Right hindlimb (tissue), 1 donor: Measurements from ENCODE around the gene MOB1B.
"Not testable (repeated sequence)": the region's sequence is repeated elsewhere in the genome, so short reads cannot be mapped to it uniquely, and the experiment has no call there.

Experiments
- DNase-seq: peaks from one replicate; pipeline ENCODE4 v3.0.0-alpha.2; 2018

The MOB1B gene

DNA sequence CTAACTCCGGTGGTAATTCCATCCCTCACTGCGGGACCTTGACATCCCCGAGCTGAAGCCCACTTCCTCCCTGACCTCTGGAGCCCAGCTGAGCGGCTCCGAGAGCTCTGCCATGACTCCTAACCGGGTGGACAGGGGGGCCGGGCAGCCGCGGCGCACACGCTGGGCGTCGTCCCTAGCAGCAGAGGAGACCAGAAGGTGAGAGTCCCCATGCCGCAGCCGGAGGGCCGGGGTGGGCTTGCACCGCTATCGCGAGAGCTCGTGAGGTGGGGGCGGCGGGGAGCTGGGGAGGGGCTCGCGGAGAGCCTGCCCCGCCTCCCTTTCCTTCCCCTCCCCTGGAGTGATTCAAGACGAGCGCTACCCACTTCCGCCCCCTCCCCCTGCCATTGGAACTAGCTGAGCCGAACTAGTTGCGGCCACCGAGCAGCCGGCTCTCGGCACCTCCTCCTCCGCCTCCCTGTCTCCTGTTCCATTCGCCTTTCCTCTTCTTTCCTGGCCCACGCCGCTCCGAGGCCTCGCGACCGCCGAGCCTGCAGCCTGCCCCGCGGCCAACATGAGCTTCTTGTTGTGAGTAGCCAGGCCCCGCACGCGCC, at the start of gene MOB1B:
Gene MOB1B, plus strand, starts transcription at position 386 of the 593 bp plus-strand sequence. Its CDS starts 168 bp downstream, at position 554.
- peak; percentile 96 for DNase-seq

GRCh38 chr4:70855464-70855863, 46.7 kb upstream of the MOB1B start:
- DNase-seq = no peak

- no peak for DNase-seq
These were observed 43.7 kb upstream of the MOB1B start for GRCh38 chr4:70858454-70858853.

DNA sequence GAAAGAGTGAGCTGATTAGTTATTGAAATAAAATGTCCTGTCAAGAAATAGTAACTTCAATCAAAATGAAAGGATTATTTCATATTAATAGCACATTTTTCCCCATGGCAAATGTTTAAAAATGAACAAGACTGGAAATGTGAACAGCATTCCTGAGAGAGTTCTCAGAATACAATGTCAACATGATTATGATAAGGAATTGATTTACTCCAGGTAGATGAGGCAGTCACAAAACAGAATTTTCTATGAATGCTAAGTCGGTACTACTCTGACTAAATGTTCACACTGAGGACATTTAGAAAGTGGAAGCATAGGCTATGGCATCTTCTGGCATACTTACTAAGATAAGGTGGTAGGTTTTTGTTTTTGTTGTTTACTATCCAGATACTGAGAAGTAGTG, 43.1 kb upstream of the MOB1B start:
- no peak for DNase-seq

- DNase-seq = no peak
These were observed 38.9 kb upstream of the MOB1B start for GRCh38 chr4:70863099-70863790.

- DNase-seq = no peak
These were observed 33.4 kb upstream of the MOB1B start for GRCh38 chr4:70868778-70869177.

DNA sequence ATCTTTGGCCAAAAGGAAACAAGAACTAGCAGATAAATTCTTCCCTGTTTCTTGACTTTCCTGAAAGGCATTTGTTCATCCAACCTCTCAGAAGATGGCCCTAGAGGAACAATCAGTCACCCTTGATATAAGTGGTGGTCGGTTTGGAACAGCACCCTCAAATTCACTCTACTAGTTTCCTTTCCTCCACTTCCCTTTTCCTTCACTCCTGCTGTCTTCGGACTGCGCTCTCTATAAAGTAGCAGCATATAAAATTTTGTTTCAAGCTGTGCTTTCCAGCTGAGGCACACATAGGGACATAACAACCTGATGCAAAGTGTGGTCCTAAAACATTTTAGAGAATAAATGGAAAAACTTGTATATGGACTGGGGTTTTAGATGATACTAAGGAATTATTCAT, 29.0 kb upstream of the MOB1B start:
- DNase-seq = no peak

DNA sequence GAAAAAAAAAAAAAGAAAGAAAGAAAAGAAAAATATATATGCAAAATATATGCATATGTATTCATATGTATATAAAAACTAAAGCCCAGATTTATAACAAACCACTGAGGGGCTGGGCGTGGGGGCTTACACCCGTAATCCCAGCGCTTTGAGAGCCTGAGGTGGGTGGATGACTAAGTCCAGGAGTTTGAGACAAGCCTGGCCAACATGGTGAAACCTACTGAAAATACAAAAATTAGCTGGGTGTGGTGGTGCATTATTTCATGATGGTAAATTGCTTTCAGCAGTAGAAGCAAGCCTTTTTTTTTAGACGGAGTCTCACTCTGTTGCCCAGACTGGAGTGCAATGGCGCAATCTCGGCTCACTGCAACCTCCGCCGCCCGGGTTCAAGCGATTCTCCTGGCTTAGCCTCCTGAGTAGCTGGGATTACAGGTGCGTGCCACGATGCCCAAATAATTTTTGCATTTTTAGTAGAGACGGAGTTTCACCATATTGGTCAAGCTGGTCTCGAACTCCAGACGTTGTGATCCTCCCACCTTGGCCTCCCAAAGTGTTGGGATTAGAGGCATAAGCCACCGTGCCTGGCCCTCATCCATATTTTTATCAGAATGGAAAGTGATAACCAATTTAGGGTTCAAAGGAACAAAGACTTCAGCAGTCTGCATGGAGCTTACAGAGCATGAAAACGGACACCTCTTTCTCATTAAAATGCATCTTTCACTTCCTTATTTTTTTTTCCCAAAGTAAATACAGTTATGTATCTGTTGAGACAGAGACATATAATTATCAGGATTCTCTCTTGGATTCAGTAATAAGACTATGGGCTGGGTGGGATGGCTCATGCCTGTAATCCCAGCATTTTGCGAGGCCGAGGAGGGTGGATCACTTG, 27.7 kb upstream of the MOB1B start:
- DNase-seq = no peak

GRCh38 chr4:70877556-70877955, 24.6 kb upstream of the MOB1B start:
- no peak for DNase-seq

DNA sequence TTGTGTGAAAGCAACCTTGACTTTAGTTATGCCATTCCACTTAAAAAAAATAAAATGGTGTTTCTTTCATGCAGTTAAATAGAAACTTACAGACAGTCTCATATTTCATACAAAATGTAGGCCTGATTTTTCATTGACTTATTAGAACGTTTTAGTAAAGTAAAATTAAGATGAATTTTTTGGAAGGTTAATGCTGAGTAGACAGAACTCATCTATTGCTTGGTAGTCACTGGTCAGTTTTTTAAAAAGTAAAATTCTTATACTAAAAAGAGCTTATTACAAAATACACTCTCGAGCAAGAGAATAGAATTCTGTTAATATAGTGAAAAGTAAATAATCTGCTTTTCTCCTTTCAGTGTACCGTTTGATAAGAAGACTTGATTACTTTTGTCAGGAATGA, 21.4 kb upstream of the MOB1B start:
- DNase-seq = no peak

GRCh38 chr4:70885174-70885573, 17.0 kb upstream of the MOB1B start:
- no peak for DNase-seq

DNA sequence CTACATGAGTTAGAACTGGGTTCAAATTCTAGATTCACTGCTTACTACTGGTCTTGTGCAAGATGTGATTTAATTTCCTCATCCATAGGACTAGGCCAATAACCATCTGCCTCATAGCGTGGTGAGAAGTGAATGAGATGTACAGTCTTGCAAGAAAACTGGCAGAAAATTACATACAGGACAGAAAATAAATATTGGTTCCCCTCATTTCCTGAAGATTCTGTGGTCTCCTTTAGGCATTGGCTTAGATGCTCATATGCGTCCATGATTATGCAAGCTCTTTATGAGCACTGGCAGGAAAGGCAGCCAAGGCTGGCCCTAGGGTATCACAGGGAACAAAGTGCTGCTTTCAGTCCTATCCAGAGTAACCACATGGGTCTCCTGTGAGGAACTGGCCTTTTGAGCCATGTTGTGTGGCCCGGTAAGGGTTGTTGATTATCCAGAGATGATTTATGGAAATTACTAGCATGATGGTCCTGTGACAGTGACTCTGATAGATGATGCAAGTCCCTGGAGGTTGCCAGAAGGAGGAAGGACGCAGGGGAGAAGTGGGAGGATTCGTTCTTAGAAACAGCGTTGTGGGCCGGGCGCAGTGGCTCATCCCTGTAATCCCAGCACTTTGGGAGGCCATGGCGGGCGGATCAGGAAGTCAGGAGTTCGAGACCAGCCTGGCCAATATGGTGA, 9.9 kb upstream of the MOB1B start:
- peak; percentile 39 for DNase-seq

DNA sequence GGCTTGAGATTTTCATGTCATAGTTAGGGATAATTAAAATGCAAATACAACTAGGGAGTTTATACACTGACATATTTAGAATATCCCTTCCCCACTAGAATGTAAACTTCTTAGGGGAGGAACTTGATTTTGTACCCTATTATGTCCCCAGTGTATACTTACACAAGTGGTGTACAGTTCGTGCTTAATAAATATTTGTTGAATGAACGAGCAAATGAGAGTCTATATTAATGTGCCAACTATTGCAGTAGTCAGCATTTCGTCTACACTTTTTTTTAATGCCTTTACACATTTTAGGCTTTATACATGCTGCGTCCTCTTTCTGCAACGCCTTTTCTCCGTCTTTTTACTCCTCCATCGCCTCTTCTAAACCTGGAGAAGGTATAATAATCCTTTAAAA, 8.4 kb upstream of the MOB1B start:
- no peak for DNase-seq

- DNase-seq = peak; percentile 68
These were observed 6.8 kb upstream of the MOB1B start for GRCh38 chr4:70895405-70895804.

DNA sequence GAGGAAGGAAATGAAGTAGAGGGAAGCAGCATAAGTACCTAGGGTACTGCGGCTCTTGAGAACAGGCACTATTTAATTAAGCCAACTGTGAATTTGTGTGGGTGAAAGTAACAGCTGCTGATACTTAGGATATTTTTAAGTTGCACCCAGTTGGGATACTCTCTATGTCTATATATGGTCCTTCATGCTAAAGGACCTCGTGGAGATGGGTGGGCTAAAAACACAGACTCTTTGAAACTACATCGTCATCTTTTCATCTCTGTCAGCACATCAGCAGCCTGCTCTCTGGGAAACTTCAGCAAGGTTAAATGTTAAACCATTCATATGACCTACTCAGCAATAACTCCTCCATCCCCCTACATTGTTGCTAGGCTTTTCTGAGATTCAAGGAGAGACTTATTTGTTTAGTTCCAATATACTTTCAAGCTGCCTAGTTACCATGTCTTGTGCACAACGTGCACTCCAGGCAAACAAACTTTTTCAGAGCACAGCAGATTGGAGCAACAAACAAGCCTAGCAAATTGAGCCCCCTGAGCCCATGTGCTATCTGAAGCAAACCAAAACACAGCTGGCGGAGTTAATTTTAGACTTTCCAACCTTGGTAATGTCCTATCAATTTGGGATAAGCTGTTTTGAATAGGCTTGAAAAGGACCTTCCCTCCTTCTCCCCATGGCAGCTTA, 6.2 kb upstream of the MOB1B start:
- peak; percentile 31 for DNase-seq

- DNase-seq = not testable (repeated sequence)
These were observed 3.6 kb upstream of the MOB1B start for GRCh38 chr4:70898581-70898980.

DNA sequence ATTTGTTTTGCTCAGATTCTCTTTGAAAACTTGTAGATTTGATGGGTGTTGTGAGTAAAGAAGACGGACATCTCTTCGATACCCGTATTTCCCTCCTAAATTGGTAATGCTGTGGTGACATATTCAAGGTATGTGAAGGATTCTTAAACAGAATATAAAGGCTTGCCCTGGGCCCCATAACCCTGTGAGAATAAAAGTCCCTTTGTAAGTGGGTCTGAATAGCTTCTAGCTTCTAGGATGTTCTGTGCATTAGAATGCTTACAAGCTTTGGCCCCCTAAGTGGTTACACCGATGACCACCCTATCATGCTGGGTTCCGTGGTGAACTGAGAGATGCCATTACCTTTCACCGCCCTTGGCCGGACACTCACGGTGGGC, 574 bp upstream of the MOB1B start:
- no peak for DNase-seq

- DNase-seq = peak; percentile 45
These were observed 565 bp downstream of the MOB1B start for GRCh38 chr4:70902577-70903290.

GRCh38 chr4:70903291-70903603, 1.1 kb downstream of the MOB1B start:
- DNase-seq = peak; percentile 48

DNA sequence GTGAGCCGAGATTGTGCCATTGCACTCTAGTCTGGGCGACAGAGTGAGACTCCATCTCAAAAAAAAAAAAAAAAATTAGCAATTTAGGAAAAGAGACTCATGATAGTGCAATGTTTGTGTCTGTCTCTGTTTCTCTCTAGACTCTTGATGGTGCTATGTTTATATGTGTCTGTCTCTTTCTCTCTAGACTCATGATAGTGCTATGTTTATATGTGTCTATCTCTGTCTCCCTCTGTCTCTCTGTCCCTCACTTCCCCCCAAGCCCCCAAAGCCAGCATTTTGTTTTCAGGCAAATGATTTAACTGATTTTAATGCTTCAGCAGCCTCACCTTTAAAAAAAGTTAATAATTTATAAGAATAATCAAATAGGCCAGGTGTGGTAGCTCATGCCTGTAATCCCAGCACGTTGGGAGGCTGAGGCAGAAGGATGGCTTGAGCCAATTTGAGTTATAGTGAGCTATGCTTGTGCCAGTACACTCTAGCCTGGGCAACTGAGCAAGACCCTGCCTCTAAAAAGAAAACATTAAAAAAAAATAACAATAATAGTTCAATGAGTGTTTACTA, 6.9 kb downstream of the MOB1B start:
- no peak for DNase-seq

DNA sequence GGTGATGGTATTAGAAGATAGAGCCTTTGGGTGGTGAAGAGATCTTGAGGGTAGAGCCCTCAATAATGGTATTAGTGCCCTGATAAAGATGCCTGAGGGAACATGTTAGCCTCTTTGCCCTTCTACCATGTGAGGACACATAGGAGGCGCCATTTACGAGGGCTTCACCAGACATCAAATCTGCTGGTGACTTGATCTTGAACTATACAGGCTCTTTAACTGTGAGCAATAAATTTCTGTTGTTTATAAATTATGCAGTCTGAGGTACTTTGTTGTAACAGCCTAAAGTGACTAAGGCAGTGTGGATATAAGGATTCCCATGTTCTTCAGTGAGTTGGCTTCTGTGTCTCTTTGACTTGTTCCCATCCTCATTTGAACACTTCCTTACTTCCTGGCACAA, 11.8 kb downstream of the MOB1B start:
- DNase-seq = no peak

GRCh38 chr4:70914631-70915030, 12.5 kb downstream of the MOB1B start:
- DNase-seq = no peak
